HepG2 (cell line): ENCODE results near the gene DOCK4. TPM values are rescaled to one million over a fixed set of nuclear protein-coding genes. Genes with fewer than 3 reads are reported as not detected.

ENCODE experiments used
- ADNP ChIP-seq: sonication (generic); formaldehyde crosslinking; IDR thresholded peaks from 2 replicates; pipeline ENCODE4 v1.4.0; 2020; ENCODE audit warnings: missing genetic modification reagents
- ARHGAP35 ChIP-seq: sonication (generic); formaldehyde crosslinking; IDR thresholded peaks from 2 replicates; pipeline ENCODE4 v1.9.0; 2022; ENCODE audit warnings: mild to moderate bottlenecking, inconsistent platforms, moderate library complexity, missing genetic modification reagents, borderline replicate concordance
- ETV6 ChIP-seq: sonication (generic); formaldehyde crosslinking; conservative IDR thresholded peaks from 2 replicates; pipeline ENCODE4 v1.4.0; 2020; ENCODE audit warnings: missing genetic modification reagents
- HNRNPK ChIP-seq: fragments of 200-400 bp; formaldehyde crosslinking; IDR thresholded peaks from 2 replicates; pipeline ENCODE4 v1.6.1; 2018; ENCODE audit warnings: low read length, low read depth, moderate library complexity, mild to moderate bottlenecking; ENCODE audit not compliant: poor library complexity, severe bottlenecking
- JUNB ChIP-seq: sonication (generic); formaldehyde crosslinking; IDR thresholded peaks from 2 replicates; pipeline ENCODE4 v1.8.0; 2022; ENCODE audit warnings: missing genetic modification reagents, mild to moderate bottlenecking, borderline replicate concordance
- MAFK ChIP-seq, 2 experiments: IDR thresholded peaks in 1 of 2; conservative IDR thresholded peaks in 1 of 2; 2 replicates each; pipeline ENCODE4 v1.6.1; 2011; ENCODE audit warnings: improper control_type of control experiment in 2 of 2, low read length in 2 of 2
- NR2F6 ChIP-seq, 2 experiments: IDR thresholded peaks; 2 replicates each; pipeline ENCODE4 v1.6.1; 2016; ENCODE audit warnings: antibody characterized with exemption in 1 of 2, mild to moderate bottlenecking in 1 of 2
- PHB2 ChIP-seq: fragments of 450-650 bp; IDR thresholded peaks from 2 replicates; pipeline ENCODE4 v1.6.1; 2018; ENCODE audit not compliant: partially characterized antibody
- SMAD9 ChIP-seq: sonication (generic); formaldehyde crosslinking; IDR thresholded peaks from 2 replicates; pipeline ENCODE4 v1.5.1; 2020; ENCODE audit warnings: mild to moderate bottlenecking, missing genetic modification reagents
- SNAI1 ChIP-seq: sonication (generic); formaldehyde crosslinking; IDR thresholded peaks from 2 replicates; pipeline ENCODE4 v1.5.0; 2020; ENCODE audit warnings: mild to moderate bottlenecking, missing genetic modification reagents, borderline replicate concordance
- SP1 ChIP-seq, 2 experiments: fragments of 450-650 bp in 1 of 2; sonication (generic) in 1 of 2; formaldehyde crosslinking in 1 of 2; IDR thresholded peaks; 2 replicates each; pipeline versions ENCODE4 v1.4.0 to v1.6.1; 2016 to 2020; ENCODE audit warnings: missing genetic modification reagents in 1 of 2
- ZNF414 ChIP-seq: sonication (generic); formaldehyde crosslinking; IDR thresholded peaks from 2 replicates; pipeline ENCODE4 v1.5.0; 2020; ENCODE audit warnings: missing genetic modification reagents
- ZNF629 ChIP-seq: sonication (generic); formaldehyde crosslinking; conservative IDR thresholded peaks from 2 replicates; pipeline ENCODE4 v1.5.0; 2020; ENCODE audit warnings: missing genetic modification reagents
- ZNF749 ChIP-seq: sonication (generic); formaldehyde crosslinking; IDR thresholded peaks from 2 replicates; pipeline ENCODE4 v1.8.0; 2022; ENCODE audit warnings: mild to moderate bottlenecking, missing genetic modification reagents, moderate library complexity, borderline replicate concordance
- polyA plus RNA-seq, 8 experiments: library from polyadenylated mRNA; depleted of rRNA in 3 of 8; stranded (reverse) in 7 of 8; unstranded in 1 of 8; fragments of >200 nt; fragmentation: Illumina TruSeq in 4 of 8; extraction: Trizol in 4 of 8; gene quantifications; 2 replicates each; pipeline versions ENCODE4 v1.2.1 to v1.2.3, GENCODE V29; 2011 to 2016; ENCODE audit warnings: low read depth in 4 of 8, missing spikeins in 1 of 8, mixed read lengths in 1 of 8; ENCODE audit not compliant: insufficient read depth in 1 of 8
- total RNA-seq, 5 experiments: library from RNA; depleted of rRNA; stranded (reverse); fragments of >200 nt; fragmentation: Illumina TruSeq; extraction: Trizol; gene quantifications; 2 replicates each; pipeline ENCODE4 v1.2.3, GENCODE V29; 2016; ENCODE audit warnings: low read depth in 1 of 5
- TF ChIP-seq, protein P1 (sequence below): sonication (generic); formaldehyde crosslinking; IDR thresholded peaks from 2 replicates; pipeline ENCODE4 v1.4.0; 2020; ENCODE audit warnings: missing genetic modification reagents, mild to moderate bottlenecking, borderline replicate concordance
- TF ChIP-seq, protein P2 (sequence below): sonication (generic); formaldehyde crosslinking; IDR thresholded peaks from 2 replicates; pipeline ENCODE4 v1.5.1; 2020; ENCODE audit warnings: mild to moderate bottlenecking, missing genetic modification reagents, borderline replicate concordance
- TF ChIP-seq, protein P3 (sequence below): sonication (generic); formaldehyde crosslinking; IDR thresholded peaks from 2 replicates; pipeline ENCODE4 v1.9.0; 2022; ENCODE audit warnings: low read depth, missing genetic modification reagents

The DOCK4 gene
- total and polyA plus RNA-seq, 2 of the 13 experiments (the other 11 are each of a cell fraction or from before 2014, with no cell fraction given) = 13.5 to 17.4 TPM

GRCh38 chr7:111919631-111920179 is 286.5 kb downstream of the DOCK4 start (continued):
- TF ChIP-seq ZNF749 (no peak), NR2F6 (IDR thresholded peaks at IDR 0.05) (peak; percentile 20; the same call in 1 of the 2 replicates), NR2F6 (CRISPR knock-in tag; IDR thresholded peaks at IDR 0.05) (no peak), ETV6 (CRISPR knock-in tag) (no peak), ZNF414 (CRISPR knock-in tag) (no peak), SNAI1 (CRISPR knock-in tag) (no peak), ZNF629 (CRISPR knock-in tag) (no peak), PHB2 (no peak), HNRNPK (peak; percentile 3), SMAD9 (no peak), ADNP (no peak), MAFK (conservative IDR thresholded peaks at IDR 0.05 in 1 of 2, IDR thresholded peaks at IDR 0.05 in 1 of 2; ENCODE audit: low read length in 2 of 2) (0 out of 4 replicates have a peak, but pooled peaks of 1 of the 2 experiments have one; percentile 3), SP1 (IDR thresholded peaks at IDR 0.05) (no peak), SP1 (CRISPR knock-in tag; IDR thresholded peaks at IDR 0.05) (no peak), ARHGAP35 (CRISPR knock-in tag) (no peak), JUNB (CRISPR knock-in tag) (0 out of 2 replicates have a peak, but pooled peaks have one; percentile 39)
- TF ChIP-seq, protein P1, sequence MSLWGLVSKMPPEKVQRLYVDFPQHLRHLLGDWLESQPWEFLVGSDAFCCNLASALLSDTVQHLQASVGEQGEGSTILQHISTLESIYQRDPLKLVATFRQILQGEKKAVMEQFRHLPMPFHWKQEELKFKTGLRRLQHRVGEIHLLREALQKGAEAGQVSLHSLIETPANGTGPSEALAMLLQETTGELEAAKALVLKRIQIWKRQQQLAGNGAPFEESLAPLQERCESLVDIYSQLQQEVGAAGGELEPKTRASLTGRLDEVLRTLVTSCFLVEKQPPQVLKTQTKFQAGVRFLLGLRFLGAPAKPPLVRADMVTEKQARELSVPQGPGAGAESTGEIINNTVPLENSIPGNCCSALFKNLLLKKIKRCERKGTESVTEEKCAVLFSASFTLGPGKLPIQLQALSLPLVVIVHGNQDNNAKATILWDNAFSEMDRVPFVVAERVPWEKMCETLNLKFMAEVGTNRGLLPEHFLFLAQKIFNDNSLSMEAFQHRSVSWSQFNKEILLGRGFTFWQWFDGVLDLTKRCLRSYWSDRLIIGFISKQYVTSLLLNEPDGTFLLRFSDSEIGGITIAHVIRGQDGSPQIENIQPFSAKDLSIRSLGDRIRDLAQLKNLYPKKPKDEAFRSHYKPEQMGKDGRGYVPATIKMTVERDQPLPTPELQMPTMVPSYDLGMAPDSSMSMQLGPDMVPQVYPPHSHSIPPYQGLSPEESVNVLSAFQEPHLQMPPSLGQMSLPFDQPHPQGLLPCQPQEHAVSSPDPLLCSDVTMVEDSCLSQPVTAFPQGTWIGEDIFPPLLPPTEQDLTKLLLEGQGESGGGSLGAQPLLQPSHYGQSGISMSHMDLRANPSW = no peak
- TF ChIP-seq, protein P2, sequence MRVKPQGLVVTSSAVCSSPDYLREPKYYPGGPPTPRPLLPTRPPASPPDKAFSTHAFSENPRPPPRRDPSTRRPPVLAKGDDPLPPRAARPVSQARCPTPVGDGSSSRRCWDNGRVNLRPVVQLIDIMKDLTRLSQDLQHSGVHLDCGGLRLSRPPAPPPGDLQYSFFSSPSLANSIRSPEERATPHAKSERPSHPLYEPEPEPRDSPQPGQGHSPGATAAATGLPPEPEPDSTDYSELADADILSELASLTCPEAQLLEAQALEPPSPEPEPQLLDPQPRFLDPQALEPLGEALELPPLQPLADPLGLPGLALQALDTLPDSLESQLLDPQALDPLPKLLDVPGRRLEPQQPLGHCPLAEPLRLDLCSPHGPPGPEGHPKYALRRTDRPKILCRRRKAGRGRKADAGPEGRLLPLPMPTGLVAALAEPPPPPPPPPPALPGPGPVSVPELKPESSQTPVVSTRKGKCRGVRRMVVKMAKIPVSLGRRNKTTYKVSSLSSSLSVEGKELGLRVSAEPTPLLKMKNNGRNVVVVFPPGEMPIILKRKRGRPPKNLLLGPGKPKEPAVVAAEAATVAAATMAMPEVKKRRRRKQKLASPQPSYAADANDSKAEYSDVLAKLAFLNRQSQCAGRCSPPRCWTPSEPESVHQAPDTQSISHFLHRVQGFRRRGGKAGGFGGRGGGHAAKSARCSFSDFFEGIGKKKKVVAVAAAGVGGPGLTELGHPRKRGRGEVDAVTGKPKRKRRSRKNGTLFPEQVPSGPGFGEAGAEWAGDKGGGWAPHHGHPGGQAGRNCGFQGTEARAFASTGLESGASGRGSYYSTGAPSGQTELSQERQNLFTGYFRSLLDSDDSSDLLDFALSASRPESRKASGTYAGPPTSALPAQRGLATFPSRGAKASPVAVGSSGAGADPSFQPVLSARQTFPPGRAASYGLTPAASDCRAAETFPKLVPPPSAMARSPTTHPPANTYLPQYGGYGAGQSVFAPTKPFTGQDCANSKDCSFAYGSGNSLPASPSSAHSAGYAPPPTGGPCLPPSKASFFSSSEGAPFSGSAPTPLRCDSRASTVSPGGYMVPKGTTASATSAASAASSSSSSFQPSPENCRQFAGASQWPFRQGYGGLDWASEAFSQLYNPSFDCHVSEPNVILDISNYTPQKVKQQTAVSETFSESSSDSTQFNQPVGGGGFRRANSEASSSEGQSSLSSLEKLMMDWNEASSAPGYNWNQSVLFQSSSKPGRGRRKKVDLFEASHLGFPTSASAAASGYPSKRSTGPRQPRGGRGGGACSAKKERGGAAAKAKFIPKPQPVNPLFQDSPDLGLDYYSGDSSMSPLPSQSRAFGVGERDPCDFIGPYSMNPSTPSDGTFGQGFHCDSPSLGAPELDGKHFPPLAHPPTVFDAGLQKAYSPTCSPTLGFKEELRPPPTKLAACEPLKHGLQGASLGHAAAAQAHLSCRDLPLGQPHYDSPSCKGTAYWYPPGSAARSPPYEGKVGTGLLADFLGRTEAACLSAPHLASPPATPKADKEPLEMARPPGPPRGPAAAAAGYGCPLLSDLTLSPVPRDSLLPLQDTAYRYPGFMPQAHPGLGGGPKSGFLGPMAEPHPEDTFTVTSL (CRISPR knock-in tag) = peak; percentile 86; the same call in 1 of the 2 replicates
- TF ChIP-seq, protein P3, sequence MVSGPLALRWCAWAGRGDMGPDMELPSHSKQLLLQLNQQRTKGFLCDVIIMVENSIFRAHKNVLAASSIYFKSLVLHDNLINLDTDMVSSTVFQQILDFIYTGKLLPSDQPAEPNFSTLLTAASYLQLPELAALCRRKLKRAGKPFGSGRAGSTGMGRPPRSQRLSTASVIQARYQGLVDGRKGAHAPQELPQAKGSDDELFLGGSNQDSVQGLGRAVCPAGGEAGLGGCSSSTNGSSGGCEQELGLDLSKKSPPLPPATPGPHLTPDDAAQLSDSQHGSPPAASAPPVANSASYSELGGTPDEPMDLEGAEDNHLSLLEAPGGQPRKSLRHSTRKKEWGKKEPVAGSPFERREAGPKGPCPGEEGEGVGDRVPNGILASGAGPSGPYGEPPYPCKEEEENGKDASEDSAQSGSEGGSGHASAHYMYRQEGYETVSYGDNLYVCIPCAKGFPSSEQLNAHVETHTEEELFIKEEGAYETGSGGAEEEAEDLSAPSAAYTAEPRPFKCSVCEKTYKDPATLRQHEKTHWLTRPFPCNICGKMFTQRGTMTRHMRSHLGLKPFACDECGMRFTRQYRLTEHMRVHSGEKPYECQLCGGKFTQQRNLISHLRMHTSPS (CRISPR knock-in tag) = no peak
